HAP-1 (cell line): ENCODE data around the gene KLHL10.

Experiments
- DNase-seq, 2 experiments: peaks; one replicate each; pipeline ENCODE4 v3.0.0-alpha.2; 2016 to 2020; ENCODE audit warnings: low spot score in 2 of 2
- H3K27me3 ChIP-seq: fragments of 250-450 bp; sonication (Bioruptor Pico); 2 replicates; pipeline ENCODE4 v1.5.1; 2020; ENCODE audit warnings: low read depth, mild to moderate bottlenecking, moderate library complexity
- H3K36me3 ChIP-seq: fragments of 250-450 bp; sonication (Bioruptor Pico); replicated peaks from 2 replicates; pipeline ENCODE4 v1.5.1; 2020; ENCODE audit warnings: mild to moderate bottlenecking
- H3K4me1 ChIP-seq: fragments of 250-450 bp; sonication (Bioruptor Pico); 2 replicates; pipeline ENCODE4 v1.5.1; 2020; ENCODE audit warnings: mild to moderate bottlenecking
- H3K4me3 ChIP-seq: fragments of 250-450 bp; sonication (Bioruptor Pico); 2 replicates; pipeline ENCODE4 v1.5.1; 2020; ENCODE audit warnings: mild to moderate bottlenecking, moderate library complexity
- H3K9me3 ChIP-seq: fragments of 250-450 bp; sonication (Bioruptor Pico); 2 replicates; pipeline ENCODE4 v1.5.1; 2020; ENCODE audit warnings: mild to moderate bottlenecking, moderate library complexity
- in situ Hi-C: fragments of 300-500 bp; cut with MboI; formaldehyde crosslinking; loops from 3 replicates; pipeline ENCODE4 v1.14.3; 2020; ENCODE audit warnings: low sequenced_read_pairs, inconsistent platforms, mixed read lengths

Gene KLHL10

GRCh38 chr17:41880130-41880529 lies 42.5 kb downstream of the KLHL10 start:
- no peak for DNase-seq
- peaks cover 68% of the 10 kb centered on the region for H3K36me3 ChIP-seq
- H3K9me3 ChIP-seq = peaks cover 2% of the 10 kb centered on the region; the same call in 1 of the 2 replicates
- H3K4me1 ChIP-seq = no peaks in the 10 kb centered on the region
- in situ Hi-C loops = loop anchor here (25.0 kb wide), 1 partner anchor 1493 kb away; no protein-coding TSS in a partner anchor
- no peaks in the 10 kb centered on the region for H3K27me3 ChIP-seq
- H3K4me3 ChIP-seq = no peak overlapping the region

GRCh38 chr17:41882756-41883155 lies 45.1 kb downstream of the KLHL10 start:
- Histone ChIP-seq H3K4me1 (no peaks in the 10 kb centered on the region), H3K36me3 (peaks cover 78% of the 10 kb centered on the region), H3K9me3 (peaks cover 2% of the 10 kb centered on the region; the same call in 1 of the 2 replicates), H3K27me3 (no peaks in the 10 kb centered on the region), H3K4me3 (no peak overlapping the region)
- in situ Hi-C loops = loop anchor here (25.0 kb wide), 1 partner anchor 1495 kb away; no protein-coding TSS in a partner anchor
- DNase-seq = no peak

GRCh38 chr17:41885733-41886132 lies 48.1 kb downstream of the KLHL10 start:
- no peaks in the 10 kb centered on the region for H3K9me3 ChIP-seq
- H3K27me3 ChIP-seq = no peaks in the 10 kb centered on the region
- peaks cover 83% of the 10 kb centered on the region for H3K36me3 ChIP-seq
- peak in 1 of 2 experiments; percentile 22 for DNase-seq
- H3K4me1 ChIP-seq = no peaks in the 10 kb centered on the region
- no peak overlapping the region for H3K4me3 ChIP-seq
- in situ Hi-C loops = loop anchor here (25.0 kb wide), 1 partner anchor 1498 kb away; no protein-coding TSS in a partner anchor

- DNase-seq = no peak
- Histone ChIP-seq H3K9me3 (no peaks in the 10 kb centered on the region), H3K4me1 (no peaks in the 10 kb centered on the region), H3K4me3 (no peak overlapping the region), H3K36me3 (peaks cover 93% of the 10 kb centered on the region), H3K27me3 (no peaks in the 10 kb centered on the region)
- in situ Hi-C loops = loop anchor here (25.0 kb wide), 1 partner anchor 1501 kb away; no protein-coding TSS in a partner anchor
Observed at GRCh38 chr17:41888332-41888965, 50.8 kb downstream of the KLHL10 start.

- Histone ChIP-seq H3K36me3 (peaks cover 85% of the 10 kb centered on the region), H3K4me1 (no peaks in the 10 kb centered on the region), H3K27me3 (no peaks in the 10 kb centered on the region), H3K4me3 (no peak overlapping the region), H3K9me3 (no peaks in the 10 kb centered on the region)
- no peak for DNase-seq
- in situ Hi-C loops = loop anchor here (25.0 kb wide), 1 partner anchor 1504 kb away; no protein-coding TSS in a partner anchor
Observed at GRCh38 chr17:41891135-41892020, 53.8 kb downstream of the KLHL10 start.

- H3K36me3 ChIP-seq = peaks cover 87% of the 10 kb centered on the region
- no peak overlapping the region for H3K4me3 ChIP-seq
- H3K9me3 ChIP-seq = no peaks in the 10 kb centered on the region
- in situ Hi-C loops = loop anchor here (25.0 kb wide), 1 partner anchor 1505 kb away; no protein-coding TSS in a partner anchor
- no peaks in the 10 kb centered on the region for H3K4me1 ChIP-seq
- H3K27me3 ChIP-seq = no peaks in the 10 kb centered on the region
- no peak for DNase-seq
Observed at GRCh38 chr17:41892021-41892376, 54.4 kb downstream of the KLHL10 start.

GRCh38 chr17:41893384-41893783 lies 55.8 kb downstream of the KLHL10 start:
- no peaks in the 10 kb centered on the region for H3K4me1 ChIP-seq
- no peaks in the 10 kb centered on the region for H3K9me3 ChIP-seq
- in situ Hi-C loops = loop anchor here (25.0 kb wide), 1 partner anchor 1506 kb away; no protein-coding TSS in a partner anchor
- DNase-seq = no peak
- peaks cover 88% of the 10 kb centered on the region for H3K36me3 ChIP-seq
- H3K27me3 ChIP-seq = no peaks in the 10 kb centered on the region
- no peak overlapping the region for H3K4me3 ChIP-seq

- no peaks in the 10 kb centered on the region for H3K27me3 ChIP-seq
- no peaks in the 10 kb centered on the region for H3K4me1 ChIP-seq
- H3K4me3 ChIP-seq = no peak overlapping the region
- no peaks in the 10 kb centered on the region for H3K9me3 ChIP-seq
- DNase-seq = no peak
- in situ Hi-C loops = loop anchor here (25.0 kb wide), 1 partner anchor 1508 kb away; no protein-coding TSS in a partner anchor
- H3K36me3 ChIP-seq = peaks cover 87% of the 10 kb centered on the region
Observed at GRCh38 chr17:41894791-41895331, 57.2 kb downstream of the KLHL10 start.

GRCh38 chr17:41895617-41896016 lies 58.0 kb downstream of the KLHL10 start:
- DNase-seq = no peak
- no peak overlapping the region for H3K4me3 ChIP-seq
- no peaks in the 10 kb centered on the region for H3K4me1 ChIP-seq
- no peaks in the 10 kb centered on the region for H3K27me3 ChIP-seq
- peaks cover 87% of the 10 kb centered on the region for H3K36me3 ChIP-seq
- in situ Hi-C loops = loop anchor here (25.0 kb wide), 1 partner anchor 1508 kb away; no protein-coding TSS in a partner anchor
- H3K9me3 ChIP-seq = no peaks in the 10 kb centered on the region

GRCh38 chr17:41896726-41897125 lies 59.1 kb downstream of the KLHL10 start:
- peaks cover 87% of the 10 kb centered on the region for H3K36me3 ChIP-seq
- DNase-seq = no peak
- in situ Hi-C loops = loop anchor here (25.0 kb wide), 1 partner anchor 1509 kb away; no protein-coding TSS in a partner anchor
- H3K4me3 ChIP-seq = no peak overlapping the region
- no peaks in the 10 kb centered on the region for H3K4me1 ChIP-seq
- H3K9me3 ChIP-seq = no peaks in the 10 kb centered on the region
- no peaks in the 10 kb centered on the region for H3K27me3 ChIP-seq
